Thyroid gland (tissue), 4 donors: Measurements from ENCODE around the gene ALDH1L1.

Source experiments
- POLR2A ChIP-seq, 2 donors: fragments of 450-650 bp; IDR thresholded peaks; one replicate each; pipeline ENCODE4 v1.6.1; 2017; ENCODE audit warnings: antibody characterized with exemption in 2 of 2, mild to moderate bottlenecking in 2 of 2, moderate library complexity in 1 of 2
- TF ChIP-seq, protein P1 (sequence below), 6 experiments: fragments of 200-600 bp in 3 of 6; fragments of 450-650 bp in 3 of 6; sonication (generic) in 3 of 6; IDR thresholded peaks; one replicate each; pipeline ENCODE4 v1.5.1; 2016 to 2019; ENCODE audit warnings: antibody characterized with exemption in 6 of 6, mild to moderate bottlenecking in 2 of 6, inconsistent platforms in 1 of 6, moderate library complexity in 1 of 6

DNA sequence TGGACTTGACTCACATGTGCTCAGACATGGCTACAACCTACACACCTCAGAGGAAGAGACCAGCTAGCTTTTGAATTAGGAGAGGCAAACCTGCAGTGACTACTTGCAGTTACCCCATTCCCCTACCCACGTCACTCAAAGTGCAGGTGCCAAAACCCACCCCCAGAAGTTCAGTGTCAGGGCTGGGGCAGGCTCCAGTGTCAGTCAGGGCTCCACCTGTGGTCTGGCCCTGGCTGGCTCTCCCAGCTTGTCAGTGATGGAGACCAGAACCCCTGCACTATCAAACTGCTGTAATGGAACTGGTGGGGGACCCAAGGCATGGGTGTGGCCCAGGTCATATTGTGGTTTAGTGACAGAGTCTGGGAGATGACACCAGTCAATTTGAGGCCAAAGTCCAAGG, 63.9 kb downstream of the ALDH1L1 start:
- TF ChIP-seq, protein P1, sequence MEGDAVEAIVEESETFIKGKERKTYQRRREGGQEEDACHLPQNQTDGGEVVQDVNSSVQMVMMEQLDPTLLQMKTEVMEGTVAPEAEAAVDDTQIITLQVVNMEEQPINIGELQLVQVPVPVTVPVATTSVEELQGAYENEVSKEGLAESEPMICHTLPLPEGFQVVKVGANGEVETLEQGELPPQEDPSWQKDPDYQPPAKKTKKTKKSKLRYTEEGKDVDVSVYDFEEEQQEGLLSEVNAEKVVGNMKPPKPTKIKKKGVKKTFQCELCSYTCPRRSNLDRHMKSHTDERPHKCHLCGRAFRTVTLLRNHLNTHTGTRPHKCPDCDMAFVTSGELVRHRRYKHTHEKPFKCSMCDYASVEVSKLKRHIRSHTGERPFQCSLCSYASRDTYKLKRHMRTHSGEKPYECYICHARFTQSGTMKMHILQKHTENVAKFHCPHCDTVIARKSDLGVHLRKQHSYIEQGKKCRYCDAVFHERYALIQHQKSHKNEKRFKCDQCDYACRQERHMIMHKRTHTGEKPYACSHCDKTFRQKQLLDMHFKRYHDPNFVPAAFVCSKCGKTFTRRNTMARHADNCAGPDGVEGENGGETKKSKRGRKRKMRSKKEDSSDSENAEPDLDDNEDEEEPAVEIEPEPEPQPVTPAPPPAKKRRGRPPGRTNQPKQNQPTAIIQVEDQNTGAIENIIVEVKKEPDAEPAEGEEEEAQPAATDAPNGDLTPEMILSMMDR (IDR thresholded peaks at IDR 0.05) = no peak
- TF ChIP-seq POLR2A (IDR thresholded peaks at IDR 0.05) = no peak
